ENCODE results near the gene SMAD6.

- no peak for TF ChIP-seq ZNF18 (tag by site-specific recombination; IDR thresholded peaks at IDR 0.05)
- no peak for TF ChIP-seq ZNF501 (tag by site-specific recombination; IDR thresholded peaks at IDR 0.05)
- TF ChIP-seq CTCF (tag by site-specific recombination; IDR thresholded peaks at IDR 0.05): no peak
- no peak for TF ChIP-seq YY1 (tag by site-specific recombination; IDR thresholded peaks at IDR 0.05)
- no peak for TF ChIP-seq ZNF280D (tag by site-specific recombination; IDR thresholded peaks at IDR 0.05)
- TF ChIP-seq ZNF624 (tag by site-specific recombination; IDR thresholded peaks at IDR 0.05): no peak
- TF ChIP-seq PATZ1 (tag by site-specific recombination; IDR thresholded peaks at IDR 0.05): no peak
- no peak for TF ChIP-seq SETDB1 (IDR thresholded peaks at IDR 0.05; ENCODE audit: insufficient read length, low read length)
- TF ChIP-seq REST (tag by site-specific recombination; IDR thresholded peaks at IDR 0.05): no peak
- TF ChIP-seq ZNF274 (IDR thresholded peaks at IDR 0.05; ENCODE audit: low read length): no peak
- no peak for TF ChIP-seq ZNF274 (tag by site-specific recombination; IDR thresholded peaks at IDR 0.05; ENCODE audit: borderline replicate concordance)
- no peak for TF ChIP-seq ZBTB44 (tag by site-specific recombination; IDR thresholded peaks at IDR 0.05)
- no peak for TF ChIP-seq ATF2 (tag by site-specific recombination; IDR thresholded peaks at IDR 0.05; ENCODE audit: low read depth)
- no peak for TF ChIP-seq ZNF394 (tag by site-specific recombination; IDR thresholded peaks at IDR 0.05; ENCODE audit: borderline replicate concordance)
Measured at GRCh38 chr15:66741646-66742045, 39.6 kb downstream of the SMAD6 start.
